GM19043 (cell line): ENCODE measurements around the gene ZNF598.
"Not testable (repeated sequence)": the region's sequence is repeated elsewhere in the genome, so short reads cannot be mapped to it uniquely, and the experiment has no call there.

Experiments
- ATAC-seq: cut with Tn5 transposase; IDR thresholded peaks from one replicate; pipeline ENCODE4 v1.9.1; 2021; ENCODE audit warnings: low read depth; ENCODE audit not compliant: unreplicated experiment

ZNF598 gene

GRCh38 chr16:1961651-1962067 is 48.0 kb downstream of the ZNF598 start:
- no peak for ATAC-seq

- ATAC-seq: no peak
Measured at GRCh38 chr16:1960665-1961630, 48.7 kb downstream of the ZNF598 start.

- ATAC-seq: peak; percentile 63
Measured at GRCh38 chr16:1959269-1960039, 50.2 kb downstream of the ZNF598 start, which contains the start of gene NDUFB10. Gene NDUFB10, plus strand, starts transcription at chr16:1959538. Its CDS starts 87 bp downstream, at chr16:1959625.

DNA sequence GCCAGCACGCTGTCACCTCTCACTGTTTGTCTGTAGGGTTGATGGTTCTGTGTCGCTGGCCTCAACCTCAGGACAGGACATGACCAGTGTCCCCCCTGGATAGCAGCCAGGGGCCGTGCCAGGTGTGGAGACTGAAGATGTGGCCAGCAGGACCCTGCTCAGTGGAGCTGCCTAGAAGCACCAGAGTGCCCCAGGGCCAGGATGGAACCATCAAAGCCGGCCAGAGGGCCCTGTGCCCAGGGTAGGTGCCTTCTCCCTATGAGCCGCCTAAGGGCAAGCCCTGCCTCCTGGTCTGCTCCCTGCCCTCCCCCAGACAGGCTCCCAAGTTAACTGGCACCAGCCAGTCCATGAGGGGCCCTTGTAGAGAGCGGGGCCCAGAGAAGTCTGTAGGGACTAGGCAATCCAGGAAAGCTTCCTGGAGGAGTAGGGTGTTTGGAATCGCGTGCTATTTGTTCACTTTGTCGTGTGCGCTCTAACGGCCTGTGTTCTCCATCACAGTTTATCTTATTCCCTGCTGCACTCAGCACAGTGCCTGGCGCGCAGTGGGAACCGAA is 50.8 kb downstream of the ZNF598 start:
- no peak for ATAC-seq

DNA sequence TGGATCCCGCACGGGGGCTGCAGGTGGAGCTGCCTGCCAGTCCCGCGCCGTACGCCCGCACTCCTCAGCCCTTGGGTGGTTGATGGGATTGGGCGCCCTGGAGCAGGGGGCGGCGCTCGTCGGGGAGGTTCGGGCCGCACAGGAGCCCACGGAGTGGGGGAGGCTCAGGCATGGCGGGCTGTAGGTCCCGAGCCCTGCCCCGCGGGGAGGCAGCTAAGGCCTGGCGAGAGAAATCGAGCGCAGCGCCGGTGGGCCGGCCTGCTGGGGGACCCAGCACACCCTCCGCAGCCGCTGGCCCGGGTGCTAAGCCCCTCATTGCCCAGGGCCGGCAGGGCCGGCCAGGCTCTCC is 51.5 kb downstream of the ZNF598 start:
- ATAC-seq: not testable (repeated sequence)

- ATAC-seq: not testable (repeated sequence)
Measured at GRCh38 chr16:1957434-1958142, 52.0 kb downstream of the ZNF598 start.

DNA sequence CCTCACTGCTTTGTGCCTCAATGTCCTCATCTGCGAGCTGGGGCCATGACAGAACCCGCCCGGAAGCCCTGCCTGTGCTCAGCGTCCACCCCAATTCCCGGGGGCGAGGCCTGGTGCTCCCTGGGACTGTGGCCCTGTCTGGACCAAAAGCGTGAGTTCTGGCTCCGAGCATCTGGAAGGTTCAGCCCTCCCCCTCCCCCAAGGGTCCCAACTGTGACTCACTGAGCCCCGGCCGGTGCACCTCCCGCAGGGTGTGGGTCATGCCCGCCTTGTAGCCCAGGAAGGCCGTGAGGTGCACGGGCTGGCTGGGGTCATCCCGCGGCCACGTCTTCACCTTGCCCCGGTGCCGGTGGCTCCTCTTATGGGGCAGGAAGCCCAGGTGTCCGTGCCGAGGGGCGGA is 55.9 kb downstream of the ZNF598 start:
- no peak for ATAC-seq

- ATAC-seq: no peak
Measured at GRCh38 chr16:1950559-1950958, 59.1 kb downstream of the ZNF598 start.

GRCh38 chr16:1950047-1950446 is 59.6 kb downstream of the ZNF598 start:
- ATAC-seq: no peak

GRCh38 chr16:1949507-1949906 is 60.1 kb downstream of the ZNF598 start:
- no peak for ATAC-seq
